Endothelial cell (in vitro differentiated cells): ENCODE measurements around the gene SLC37A2. TPM values are rescaled to one million over a fixed set of nuclear protein-coding genes. Genes with fewer than 3 reads are reported as not detected.

Experiments used
- DNase-seq: peaks from one replicate; pipeline ENCODE4 v3.0.0; 2021; ENCODE audit warnings: low spot score
- H3K27ac Mint-ChIP-seq: one replicate; pipeline ENCODE4 v1.8.0; 2021; ENCODE audit warnings: mixed read lengths, inconsistent platforms; ENCODE audit not compliant: unreplicated experiment
- H3K27me3 Mint-ChIP-seq: one replicate; pipeline ENCODE4 v1.8.0; 2021; ENCODE audit warnings: mild to moderate bottlenecking, moderate library complexity, mixed read lengths, inconsistent platforms; ENCODE audit not compliant: unreplicated experiment
- H3K36me3 Mint-ChIP-seq: one replicate; pipeline ENCODE4 v1.8.0; 2021; ENCODE audit warnings: mild to moderate bottlenecking, low read depth, mixed read lengths, inconsistent platforms; ENCODE audit not compliant: unreplicated experiment
- H3K4me1 Mint-ChIP-seq: one replicate; pipeline ENCODE4 v1.8.0; 2021; ENCODE audit warnings: mild to moderate bottlenecking, mixed read lengths, inconsistent platforms; ENCODE audit not compliant: unreplicated experiment
- H3K4me3 Mint-ChIP-seq: one replicate; pipeline ENCODE4 v1.8.0; 2021; ENCODE audit warnings: mild to moderate bottlenecking, mixed read lengths, inconsistent platforms; ENCODE audit not compliant: unreplicated experiment
- H3K9me3 Mint-ChIP-seq: one replicate; pipeline ENCODE4 v1.8.0; 2021; ENCODE audit warnings: mixed read lengths, inconsistent platforms; ENCODE audit not compliant: unreplicated experiment
- total RNA-seq: library from RNA; stranded (reverse); fragmentation: NEBNext Ultra II Directional; extraction: Animal tissue kit (Norgen Biotek cat#: 25700); gene quantifications from one replicate; pipeline ENCODE4 v1.2.1, GENCODE V29; 2021; ENCODE audit not compliant: unreplicated experiment
- TF ChIP-seq, protein P1 (sequence below): fragments of 200-600 bp; sonication (generic); IDR thresholded peaks from one replicate; pipeline ENCODE4 v1.5.0; 2021; ENCODE audit warnings: antibody characterized with exemption; ENCODE audit not compliant: unreplicated experiment

The SLC37A2 gene
- total RNA-seq, 1 donor from 2014 or later: 0.49 TPM

DNA sequence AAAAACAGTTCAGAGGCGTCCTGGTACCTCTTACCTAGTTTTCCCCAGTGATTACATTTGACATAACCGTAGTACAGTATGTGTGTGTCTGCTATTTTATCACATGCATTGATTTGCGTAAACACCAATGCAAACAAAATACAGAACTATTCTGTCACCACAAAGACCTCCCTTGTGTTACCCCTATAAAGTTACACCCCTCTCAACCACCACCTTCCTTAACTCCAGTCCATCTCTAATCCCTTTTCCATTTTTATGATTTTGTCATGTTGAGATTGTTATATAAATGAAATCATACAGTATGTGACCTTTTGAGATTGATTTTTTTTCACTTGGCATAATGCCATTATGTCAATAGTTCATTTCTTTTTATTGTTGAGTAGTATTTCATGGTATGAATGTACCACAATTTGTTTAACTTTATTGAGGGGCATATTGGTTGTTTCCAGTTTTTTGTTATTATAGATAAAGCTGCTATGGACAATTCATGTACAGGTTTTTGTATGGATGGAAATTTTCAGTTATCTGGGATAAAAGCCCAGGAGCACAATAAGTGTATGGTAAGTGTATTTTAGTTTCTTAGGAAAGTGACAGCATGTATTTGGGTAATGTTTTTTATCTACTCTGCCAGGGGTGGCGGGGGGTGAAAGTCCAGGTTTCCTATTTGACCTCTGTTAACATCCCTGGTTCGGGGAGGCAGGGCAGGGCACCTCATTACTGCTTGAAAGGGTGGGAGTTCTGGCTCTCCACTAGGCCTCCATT lies 6.0 kb upstream of the SLC37A2 start:
- Mint-ChIP-seq H3K27ac (no peak overlapping the region), H3K27me3 (peaks cover 5% of the 10 kb centered on the region), H3K9me3 (peaks cover 2% of the 10 kb centered on the region), H3K36me3 (no peaks in the 10 kb centered on the region), H3K4me1 (no peaks in the 10 kb centered on the region), H3K4me3 (no peak overlapping the region)
- TF ChIP-seq, protein P1, sequence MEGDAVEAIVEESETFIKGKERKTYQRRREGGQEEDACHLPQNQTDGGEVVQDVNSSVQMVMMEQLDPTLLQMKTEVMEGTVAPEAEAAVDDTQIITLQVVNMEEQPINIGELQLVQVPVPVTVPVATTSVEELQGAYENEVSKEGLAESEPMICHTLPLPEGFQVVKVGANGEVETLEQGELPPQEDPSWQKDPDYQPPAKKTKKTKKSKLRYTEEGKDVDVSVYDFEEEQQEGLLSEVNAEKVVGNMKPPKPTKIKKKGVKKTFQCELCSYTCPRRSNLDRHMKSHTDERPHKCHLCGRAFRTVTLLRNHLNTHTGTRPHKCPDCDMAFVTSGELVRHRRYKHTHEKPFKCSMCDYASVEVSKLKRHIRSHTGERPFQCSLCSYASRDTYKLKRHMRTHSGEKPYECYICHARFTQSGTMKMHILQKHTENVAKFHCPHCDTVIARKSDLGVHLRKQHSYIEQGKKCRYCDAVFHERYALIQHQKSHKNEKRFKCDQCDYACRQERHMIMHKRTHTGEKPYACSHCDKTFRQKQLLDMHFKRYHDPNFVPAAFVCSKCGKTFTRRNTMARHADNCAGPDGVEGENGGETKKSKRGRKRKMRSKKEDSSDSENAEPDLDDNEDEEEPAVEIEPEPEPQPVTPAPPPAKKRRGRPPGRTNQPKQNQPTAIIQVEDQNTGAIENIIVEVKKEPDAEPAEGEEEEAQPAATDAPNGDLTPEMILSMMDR: no peak
- no peak for DNase-seq

DNA sequence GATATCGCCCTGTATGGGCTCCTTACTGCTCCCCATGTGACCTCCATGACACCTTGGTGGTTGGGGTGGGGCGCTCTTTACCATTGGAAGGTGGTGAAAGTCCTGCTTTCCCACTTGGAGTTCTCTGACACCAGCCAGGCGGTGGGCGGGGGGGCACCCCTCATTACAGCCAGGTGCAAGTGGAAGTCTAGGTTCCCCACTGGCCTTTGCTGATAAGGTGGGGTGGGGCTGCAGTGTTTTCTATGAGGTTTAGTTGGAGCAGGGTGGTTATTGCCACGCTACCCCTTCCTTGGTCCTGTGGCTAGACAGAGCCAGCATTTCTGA lies 5.5 kb upstream of the SLC37A2 start:
- TF ChIP-seq, protein P1: no peak
- peaks cover 6% of the 10 kb centered on the region for H3K9me3 Mint-ChIP-seq
- H3K36me3 Mint-ChIP-seq: no peaks in the 10 kb centered on the region
- H3K4me3 Mint-ChIP-seq: no peak overlapping the region
- DNase-seq: no peak
- H3K27ac Mint-ChIP-seq: no peak overlapping the region
- peaks cover 8% of the 10 kb centered on the region for H3K27me3 Mint-ChIP-seq
- H3K4me1 Mint-ChIP-seq: no peaks in the 10 kb centered on the region

DNA sequence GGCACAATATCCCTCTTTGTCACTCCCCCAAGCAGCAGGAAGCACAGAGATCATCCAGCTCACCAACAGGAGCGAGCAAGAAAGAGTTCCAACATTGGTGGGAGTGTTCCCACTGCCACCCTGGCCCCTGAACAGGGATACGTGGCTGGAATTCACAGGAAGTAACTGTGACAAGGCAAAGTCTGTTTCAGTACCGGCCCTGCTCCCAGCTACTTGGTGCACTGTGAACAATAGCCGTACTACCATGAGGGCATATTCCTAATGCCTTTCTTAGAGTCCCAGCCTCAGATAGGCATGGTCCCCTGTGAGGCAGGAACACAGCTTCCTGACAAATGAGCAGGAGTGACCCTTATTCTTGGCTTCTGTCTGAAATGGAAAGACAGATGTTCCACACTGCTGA lies 1.8 kb upstream of the SLC37A2 start:
- Mint-ChIP-seq H3K4me3 (no peak overlapping the region), H3K4me1 (peaks cover 4% of the 10 kb centered on the region), H3K36me3 (no peaks in the 10 kb centered on the region), H3K27me3 (peaks cover 5% of the 10 kb centered on the region), H3K9me3 (peaks cover 6% of the 10 kb centered on the region), H3K27ac (no peak overlapping the region)
- TF ChIP-seq, protein P1: no peak
- DNase-seq: no peak

DNA sequence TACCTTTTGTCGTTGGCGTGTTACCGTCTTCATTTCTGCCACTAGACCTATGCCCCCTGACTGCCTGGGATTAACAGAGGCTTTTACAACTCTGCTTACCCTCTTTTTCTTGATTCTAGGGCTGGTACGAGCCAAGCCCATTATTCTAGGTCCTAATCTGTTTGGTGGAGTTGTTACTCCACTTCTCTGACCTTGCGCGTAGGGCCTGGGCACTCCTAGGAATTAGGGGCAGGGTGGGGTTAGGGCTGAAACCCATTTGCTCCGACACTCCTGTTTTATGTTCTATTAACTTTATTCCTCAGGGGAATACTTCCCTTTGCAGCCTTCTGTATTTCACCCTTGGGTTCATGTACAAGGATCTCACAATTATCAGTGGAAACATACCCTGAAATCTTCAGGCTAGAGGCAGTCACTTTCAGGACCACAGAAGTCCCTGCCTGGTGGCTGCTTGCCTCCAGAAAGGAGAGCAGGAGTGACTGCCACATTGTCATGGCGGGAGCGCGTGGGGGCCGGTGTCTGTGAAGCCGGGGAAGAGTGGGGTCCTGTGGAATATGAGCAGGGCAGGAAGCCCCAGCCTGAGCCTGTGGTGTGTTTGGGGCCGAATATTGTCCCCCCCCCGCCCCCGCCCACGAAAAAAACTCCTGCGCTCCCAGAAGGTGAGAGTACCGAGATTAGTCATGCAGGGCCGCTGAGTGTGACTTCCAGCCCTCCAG lies 731 bp upstream of the SLC37A2 start:
- Mint-ChIP-seq H3K4me3 (peak overlapping the region; percentile 88), H3K27me3 (peaks cover 5% of the 10 kb centered on the region), H3K36me3 (no peaks in the 10 kb centered on the region), H3K9me3 (peaks cover 6% of the 10 kb centered on the region), H3K27ac (no peak overlapping the region), H3K4me1 (peaks cover 4% of the 10 kb centered on the region)
- TF ChIP-seq, protein P1: no peak
- DNase-seq: no peak

DNA sequence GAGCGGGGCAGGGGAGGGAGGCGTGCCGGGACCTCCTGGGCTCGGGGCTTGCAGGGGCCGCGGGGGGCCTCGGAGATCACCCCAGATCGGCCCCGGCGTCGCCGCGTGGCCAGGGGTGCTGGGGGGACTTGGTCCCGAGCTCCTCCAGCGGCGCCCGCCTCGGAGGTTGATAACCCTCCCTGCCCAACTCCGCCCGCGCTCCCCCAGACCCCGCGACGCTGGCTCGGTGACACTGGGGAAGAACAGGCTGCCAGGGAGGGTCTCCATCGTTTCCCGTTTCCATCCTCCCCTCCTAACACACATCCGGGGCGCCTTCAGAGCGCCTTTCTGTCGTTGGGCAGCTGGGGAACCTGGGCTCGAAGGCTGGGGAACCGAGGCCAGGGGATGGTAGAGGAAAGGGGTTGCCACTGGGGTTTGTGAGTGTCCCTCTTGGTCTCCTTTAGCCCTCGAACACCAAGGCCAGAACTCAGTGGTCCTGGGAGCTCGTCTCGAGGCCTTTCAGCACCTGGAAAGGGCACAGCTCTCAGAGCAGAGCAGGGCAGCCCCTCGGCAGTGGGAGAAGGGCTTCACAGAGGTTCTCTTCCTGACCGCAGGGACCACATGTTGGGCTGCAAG lies 431 bp downstream of the SLC37A2 start:
- Mint-ChIP-seq H3K9me3 (peaks cover 6% of the 10 kb centered on the region), H3K36me3 (no peaks in the 10 kb centered on the region), H3K27ac (no peak overlapping the region), H3K27me3 (peaks cover 5% of the 10 kb centered on the region), H3K4me3 (peak overlapping the region; percentile 74), H3K4me1 (peaks cover 4% of the 10 kb centered on the region)
- DNase-seq: no peak
- TF ChIP-seq, protein P1: no peak
